ENCODE measurements around the gene PRRG3. TPM values are rescaled to one million over a fixed set of nuclear protein-coding genes. Genes with fewer than 3 reads are reported as not detected.
A peak's percentile ranks its signal among the peaks of the same experiment; 100 is the strongest.

The PRRG3 gene
- total RNA-seq, 2 donors from 2014 or later: 0.68 to 1.2 TPM

DNA sequence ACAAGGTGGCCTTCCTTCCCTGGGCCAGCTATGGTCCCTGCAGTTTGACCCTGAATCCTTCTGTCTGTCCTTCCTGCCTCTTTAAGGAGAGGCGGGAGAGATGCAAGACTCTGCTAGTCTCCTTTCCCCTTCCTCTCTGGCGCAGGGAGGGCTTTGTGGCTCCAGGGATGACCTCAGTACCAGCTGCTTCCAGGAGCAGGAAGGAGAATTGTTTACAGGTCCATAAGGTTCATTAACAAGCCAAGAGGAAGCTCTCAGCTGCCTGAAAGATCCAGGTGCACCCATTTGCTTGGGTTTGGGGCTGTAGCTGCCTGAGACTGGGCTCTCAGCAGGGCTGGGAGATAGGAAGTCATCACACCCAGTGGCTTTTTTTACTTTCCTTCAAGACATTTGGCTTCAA is 16.5 kb downstream of the PRRG3 start:
- Histone ChIP-seq H3K4me1 (replicated peaks) (no peaks in the 10 kb centered on the region), H3K9me3 (no peaks in the 10 kb centered on the region), H3K27ac (no peak overlapping the region), H3K36me3 (no peaks in the 10 kb centered on the region), H3K4me3 (no peak overlapping the region), H3K27me3 (replicated peaks; ENCODE audit: insufficient read depth) (no peaks in the 10 kb centered on the region)
- TF ChIP-seq CTCF (IDR thresholded peaks at IDR 0.05) (no peak), POLR2A (IDR thresholded peaks at IDR 0.05) (no peak), POLR2AphosphoS5 (IDR thresholded peaks at IDR 0.05) (no peak)
- WGBS: 17% methylated on average over 2 of the region's 2 CpGs
- no peak for DNase-seq (ENCODE audit: low spot score)
- intact Hi-C loops (cut with DNase I): no loop called here

DNA sequence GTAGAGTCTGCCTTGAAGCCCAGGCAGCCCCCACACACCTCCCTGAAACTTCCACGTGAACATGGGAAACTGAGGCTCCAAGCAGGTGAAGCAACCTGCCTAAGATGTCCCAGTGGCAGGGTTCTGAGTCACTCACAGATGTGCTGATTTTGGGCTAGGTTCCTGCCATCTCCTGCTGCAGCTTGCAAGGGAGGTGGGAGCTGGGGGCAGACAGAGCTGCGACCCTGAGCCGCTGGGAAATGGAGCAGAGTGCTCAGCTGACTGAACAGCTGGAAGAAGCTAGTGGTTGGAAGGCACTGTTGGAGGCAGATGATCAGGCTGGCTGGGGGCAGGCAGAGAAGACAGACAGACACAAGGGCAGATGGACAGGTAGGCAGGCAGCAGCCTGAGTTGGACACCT is 17.0 kb downstream of the PRRG3 start:
- intact Hi-C loops (cut with DNase I): no loop called here
- Histone ChIP-seq H3K9me3 (no peaks in the 10 kb centered on the region), H3K4me1 (replicated peaks) (no peaks in the 10 kb centered on the region), H3K4me3 (no peak overlapping the region), H3K36me3 (no peaks in the 10 kb centered on the region), H3K27me3 (replicated peaks; ENCODE audit: insufficient read depth) (no peaks in the 10 kb centered on the region), H3K27ac (no peak overlapping the region)
- WGBS: 71% methylated on average over 1 of the region's 3 CpGs
- DNase-seq (ENCODE audit: low spot score): no peak
- TF ChIP-seq POLR2AphosphoS5 (IDR thresholded peaks at IDR 0.05) (no peak), CTCF (IDR thresholded peaks at IDR 0.05) (no peak), POLR2A (IDR thresholded peaks at IDR 0.05) (no peak)

DNA sequence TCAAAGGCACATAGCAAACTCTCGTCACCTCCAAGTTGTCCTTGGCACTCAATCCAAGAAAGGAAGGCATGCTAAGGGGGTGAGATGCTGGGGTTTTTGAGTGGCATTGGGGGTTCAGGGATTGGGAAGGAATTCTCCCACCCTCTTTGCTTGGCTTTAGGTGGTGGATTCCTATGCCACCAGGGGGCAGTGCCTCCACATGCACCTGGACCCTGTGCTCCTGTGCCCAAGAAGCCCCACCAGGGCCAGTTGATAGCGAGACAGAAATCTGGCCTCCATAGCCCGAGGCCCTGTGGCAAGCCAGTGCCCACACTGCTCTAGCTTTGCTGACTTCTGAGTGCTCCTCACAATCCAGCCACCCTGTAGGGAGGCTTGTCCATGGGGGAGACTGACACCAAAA is 18.6 kb downstream of the PRRG3 start:
- no peaks in the 10 kb centered on the region for H3K27me3 ChIP-seq (replicated peaks; ENCODE audit: insufficient read depth)
- H3K36me3 ChIP-seq: no peaks in the 10 kb centered on the region
- WGBS: 58% methylated on average over 3 of the region's 3 CpGs
- no peaks in the 10 kb centered on the region for H3K4me1 ChIP-seq (replicated peaks)
- H3K27ac ChIP-seq: no peak overlapping the region
- TF ChIP-seq CTCF (IDR thresholded peaks at IDR 0.05): peak in 1 of 4 experiments; percentile 21
- no peak for TF ChIP-seq POLR2AphosphoS5 (IDR thresholded peaks at IDR 0.05)
- no peaks in the 10 kb centered on the region for H3K9me3 ChIP-seq
- no peak overlapping the region for H3K4me3 ChIP-seq
- no peak for DNase-seq (ENCODE audit: low spot score)
- intact Hi-C loops (cut with DNase I): no loop called here

- no peaks in the 10 kb centered on the region for H3K4me1 ChIP-seq (replicated peaks)
- H3K27ac ChIP-seq: no peak overlapping the region
- no peak for DNase-seq (ENCODE audit: low spot score)
- no peaks in the 10 kb centered on the region for H3K9me3 ChIP-seq
- 72% methylated on average over 5 of the region's 5 CpGs for WGBS
- no peak overlapping the region for H3K4me3 ChIP-seq
- intact Hi-C loops (cut with DNase I): no loop called here
- TF ChIP-seq POLR2A (IDR thresholded peaks at IDR 0.05) (no peak), CTCF (IDR thresholded peaks at IDR 0.05) (no peak), POLR2AphosphoS5 (IDR thresholded peaks at IDR 0.05) (no peak)
- no peaks in the 10 kb centered on the region for H3K36me3 ChIP-seq
- H3K27me3 ChIP-seq (replicated peaks; ENCODE audit: insufficient read depth): no peaks in the 10 kb centered on the region
Measured at GRCh38 chrX:151714362-151714761, 19.1 kb downstream of the PRRG3 start.

DNA sequence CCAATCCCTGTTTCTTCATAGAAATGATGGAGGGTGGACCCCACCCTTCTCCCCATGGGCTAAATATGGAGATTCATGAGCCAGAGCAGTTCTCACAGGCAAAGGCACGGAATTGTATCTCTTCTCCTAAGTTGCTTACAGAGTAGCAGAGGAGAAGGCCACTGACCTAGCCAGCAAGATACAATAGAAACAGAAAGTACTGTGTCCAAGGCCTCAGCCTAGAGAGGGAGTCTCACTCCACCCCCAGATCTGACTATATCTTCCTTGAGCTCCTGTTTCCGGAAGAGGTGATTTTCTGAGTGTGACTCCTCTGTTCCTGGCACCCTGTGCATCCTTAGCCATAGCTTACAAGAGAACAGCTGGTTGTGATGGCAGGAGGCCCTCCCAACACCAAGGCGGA is 20.5 kb downstream of the PRRG3 start, which contains the start of gene FATE1:
Gene FATE1 (plus strand): TSS at position 284 of the 400 bp plus-strand sequence. CDS start 85 bp downstream, at position 369.
- intact Hi-C loops (cut with DNase I): no loop called here
- WGBS: 58% methylated on average over 3 of the region's 3 CpGs
- TF ChIP-seq CTCF (IDR thresholded peaks at IDR 0.05) (no peak), POLR2AphosphoS5 (IDR thresholded peaks at IDR 0.05) (no peak), POLR2A (IDR thresholded peaks at IDR 0.05) (no peak)
- no peak for DNase-seq (ENCODE audit: low spot score)
- no peaks in the 10 kb centered on the region for H3K36me3 ChIP-seq
- no peaks in the 10 kb centered on the region for H3K27me3 ChIP-seq (replicated peaks; ENCODE audit: insufficient read depth)
- H3K27ac ChIP-seq: no peak within 1 kb of the TSS
- no peak within 1 kb of the TSS for H3K4me3 ChIP-seq
- H3K4me1 ChIP-seq (replicated peaks): no peaks in the 10 kb centered on the region
- no peaks in the 10 kb centered on the region for H3K9me3 ChIP-seq

Data from prostate gland (tissue), 2 donors.